Measurements from ENCODE around the gene ZNF22. TPM values are rescaled to one million over a fixed set of nuclear protein-coding genes. Genes with fewer than 3 reads are reported as not detected.

ZNF22 gene
- total RNA-seq, 4 donors from 2014 or later, result 19.2 to 35.6 (median 27.1) TPM

DNA sequence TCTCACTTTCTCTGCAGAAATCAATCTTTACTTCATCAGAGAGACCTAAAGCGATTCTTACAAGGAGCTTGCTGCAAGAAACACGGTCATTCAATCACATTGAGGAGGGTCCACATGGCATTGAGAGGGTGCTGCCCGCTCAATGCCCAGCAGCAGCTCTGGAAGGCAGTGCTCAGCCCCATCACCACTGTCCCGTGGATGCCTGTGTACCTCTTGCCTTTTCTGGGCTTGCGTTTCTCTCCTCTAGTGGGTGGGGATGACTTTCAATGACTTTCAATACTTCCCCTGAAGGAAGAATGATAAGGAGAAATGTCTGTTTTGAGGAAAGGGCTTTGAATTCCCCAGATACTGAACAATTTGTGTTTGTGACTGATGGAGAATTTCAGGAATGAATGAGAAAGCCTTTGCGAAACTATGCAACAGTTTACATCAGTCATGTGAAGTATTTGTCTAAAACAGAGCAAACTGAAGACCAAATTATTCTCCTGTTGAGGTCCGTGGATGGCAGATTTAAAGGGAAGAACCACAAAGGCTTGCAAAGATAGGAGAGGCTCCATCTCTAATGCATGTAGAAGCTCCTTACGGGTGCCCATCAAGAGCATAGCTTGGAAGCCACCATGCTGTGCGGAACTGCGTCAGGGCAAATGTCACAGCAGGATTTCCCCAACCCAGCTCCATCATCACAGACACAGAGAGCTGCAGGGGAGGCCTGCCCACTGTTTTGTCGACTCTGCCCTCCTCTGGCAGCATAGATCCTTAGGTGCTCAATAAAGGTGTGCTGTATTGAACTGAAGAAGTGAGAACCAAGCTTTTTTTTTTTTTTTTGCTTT is 6.6 kb upstream of the ZNF22 start:
- ATAC-seq, result no peak
- no peak for TF ChIP-seq POLR2A (IDR thresholded peaks at IDR 0.05)
- TF ChIP-seq, protein P1, sequence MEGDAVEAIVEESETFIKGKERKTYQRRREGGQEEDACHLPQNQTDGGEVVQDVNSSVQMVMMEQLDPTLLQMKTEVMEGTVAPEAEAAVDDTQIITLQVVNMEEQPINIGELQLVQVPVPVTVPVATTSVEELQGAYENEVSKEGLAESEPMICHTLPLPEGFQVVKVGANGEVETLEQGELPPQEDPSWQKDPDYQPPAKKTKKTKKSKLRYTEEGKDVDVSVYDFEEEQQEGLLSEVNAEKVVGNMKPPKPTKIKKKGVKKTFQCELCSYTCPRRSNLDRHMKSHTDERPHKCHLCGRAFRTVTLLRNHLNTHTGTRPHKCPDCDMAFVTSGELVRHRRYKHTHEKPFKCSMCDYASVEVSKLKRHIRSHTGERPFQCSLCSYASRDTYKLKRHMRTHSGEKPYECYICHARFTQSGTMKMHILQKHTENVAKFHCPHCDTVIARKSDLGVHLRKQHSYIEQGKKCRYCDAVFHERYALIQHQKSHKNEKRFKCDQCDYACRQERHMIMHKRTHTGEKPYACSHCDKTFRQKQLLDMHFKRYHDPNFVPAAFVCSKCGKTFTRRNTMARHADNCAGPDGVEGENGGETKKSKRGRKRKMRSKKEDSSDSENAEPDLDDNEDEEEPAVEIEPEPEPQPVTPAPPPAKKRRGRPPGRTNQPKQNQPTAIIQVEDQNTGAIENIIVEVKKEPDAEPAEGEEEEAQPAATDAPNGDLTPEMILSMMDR (IDR thresholded peaks at IDR 0.05), result no peak
- no peak for TF ChIP-seq POLR2AphosphoS5 (IDR thresholded peaks at IDR 0.05)
- TF ChIP-seq EP300 (IDR thresholded peaks at IDR 0.05), result no peak
- Histone ChIP-seq H3K4me3 (no peak overlapping the region), H3K27me3 (no peaks in the 10 kb centered on the region), H3K4me1 (peaks cover 10 to 99% (median 37%) of the 10 kb centered on the region in 3 donors), H3K36me3 (peaks cover 0 to 49% of the 10 kb centered on the region in 2 donors), H3K9me3 (no peaks in the 10 kb centered on the region), H3K27ac (peak overlapping the region in 3 of 4 donors; percentile 44 to 95 (median 94))
- WGBS, 2 donors (ENCODE audit: low coverage in 1 of 2), result 65 to 66% methylated on average over 4 to 6 of the region's 11 CpGs

DNA sequence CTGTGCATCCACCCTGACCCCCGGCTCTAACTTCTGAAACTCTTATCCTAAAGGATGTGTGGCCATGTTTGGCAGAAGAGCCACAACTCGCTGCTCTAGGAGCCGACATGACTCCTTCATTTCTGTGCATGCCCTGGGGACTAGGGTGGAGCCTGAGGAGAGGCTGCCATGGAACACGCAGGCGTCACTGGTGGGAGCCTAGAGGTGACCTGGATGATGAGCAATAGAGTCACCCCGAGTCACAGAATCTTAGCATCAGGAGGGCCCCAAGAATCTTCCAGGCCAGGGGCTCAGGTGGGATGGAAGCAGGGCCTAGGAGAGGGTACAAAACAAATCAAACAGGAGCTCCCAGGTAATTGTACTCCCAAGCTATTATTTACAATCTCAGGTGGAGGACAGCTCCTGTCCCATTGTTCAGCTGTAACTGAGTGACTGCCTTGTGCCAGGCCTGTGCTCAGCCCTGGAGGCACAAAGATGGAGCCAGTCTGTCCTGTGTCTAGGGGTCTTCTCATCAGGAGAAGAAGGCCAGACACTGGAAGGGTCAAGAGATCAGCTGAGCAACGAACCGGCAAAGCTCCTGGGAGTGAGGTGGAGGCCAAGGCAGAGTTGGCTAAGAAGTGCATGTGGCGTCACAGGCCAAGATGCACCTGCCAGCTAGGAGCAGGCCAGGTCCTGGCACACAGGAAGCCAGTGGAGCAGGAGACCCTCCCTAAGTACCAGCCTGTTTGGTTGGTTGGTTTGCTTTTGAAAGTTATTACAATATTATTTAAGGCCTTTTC is 5.8 kb upstream of the ZNF22 start:
- Histone ChIP-seq H3K4me3 (no peak overlapping the region), H3K27ac (peak overlapping the region; percentile 74 to 97 (median 94)), H3K4me1 (peaks cover 10 to 100% (median 40%) of the 10 kb centered on the region in 3 donors), H3K36me3 (peaks cover 0 to 41% of the 10 kb centered on the region in 2 donors), H3K27me3 (no peaks in the 10 kb centered on the region), H3K9me3 (no peaks in the 10 kb centered on the region)
- 67% methylated on average over 5 of the region's 9 CpGs; no CpG with 5 or more reads in 1 of the 2 donors for WGBS, 2 donors (ENCODE audit: low coverage in 1 of 2)
- TF ChIP-seq, protein P1 (IDR thresholded peaks at IDR 0.05), result no peak
- TF ChIP-seq POLR2AphosphoS5 (IDR thresholded peaks at IDR 0.05) (no peak), EP300 (IDR thresholded peaks at IDR 0.05) (no peak), POLR2A (IDR thresholded peaks at IDR 0.05) (no peak)
- ATAC-seq, result no peak

DNA sequence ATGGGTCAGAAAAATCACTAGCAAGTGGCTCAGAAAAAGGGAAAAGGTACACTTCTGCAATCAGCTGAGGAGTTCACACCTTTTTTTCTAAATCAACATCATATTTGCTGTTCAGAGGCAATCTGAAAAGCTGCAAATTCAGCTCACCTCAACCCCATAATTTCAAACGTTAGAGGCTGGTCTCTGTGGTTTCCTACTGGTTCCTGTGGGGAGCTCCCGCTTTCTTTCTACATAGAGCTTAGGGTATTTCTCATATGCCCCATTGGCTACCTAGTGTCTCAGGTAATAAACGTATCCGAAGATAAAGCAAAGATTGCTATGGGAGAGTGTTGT is 5.2 kb upstream of the ZNF22 start:
- Histone ChIP-seq H3K4me1 (peaks cover 10 to 100% (median 39%) of the 10 kb centered on the region in 3 donors), H3K9me3 (no peaks in the 10 kb centered on the region), H3K36me3 (peaks cover 0 to 35% of the 10 kb centered on the region in 2 donors), H3K27ac (peak overlapping the region; percentile 74 to 97 (median 94)), H3K27me3 (no peaks in the 10 kb centered on the region), H3K4me3 (no peak overlapping the region)
- no peak for ATAC-seq
- WGBS, 2 donors (ENCODE audit: low coverage in 1 of 2), result 10 to 33% methylated on average over 1 to 2 of the region's 4 CpGs
- TF ChIP-seq POLR2AphosphoS5 (IDR thresholded peaks at IDR 0.05), result no peak
- TF ChIP-seq EP300 (IDR thresholded peaks at IDR 0.05), result no peak
- TF ChIP-seq, protein P1 (IDR thresholded peaks at IDR 0.05), result no peak
- TF ChIP-seq POLR2A (IDR thresholded peaks at IDR 0.05), result no peak

DNA sequence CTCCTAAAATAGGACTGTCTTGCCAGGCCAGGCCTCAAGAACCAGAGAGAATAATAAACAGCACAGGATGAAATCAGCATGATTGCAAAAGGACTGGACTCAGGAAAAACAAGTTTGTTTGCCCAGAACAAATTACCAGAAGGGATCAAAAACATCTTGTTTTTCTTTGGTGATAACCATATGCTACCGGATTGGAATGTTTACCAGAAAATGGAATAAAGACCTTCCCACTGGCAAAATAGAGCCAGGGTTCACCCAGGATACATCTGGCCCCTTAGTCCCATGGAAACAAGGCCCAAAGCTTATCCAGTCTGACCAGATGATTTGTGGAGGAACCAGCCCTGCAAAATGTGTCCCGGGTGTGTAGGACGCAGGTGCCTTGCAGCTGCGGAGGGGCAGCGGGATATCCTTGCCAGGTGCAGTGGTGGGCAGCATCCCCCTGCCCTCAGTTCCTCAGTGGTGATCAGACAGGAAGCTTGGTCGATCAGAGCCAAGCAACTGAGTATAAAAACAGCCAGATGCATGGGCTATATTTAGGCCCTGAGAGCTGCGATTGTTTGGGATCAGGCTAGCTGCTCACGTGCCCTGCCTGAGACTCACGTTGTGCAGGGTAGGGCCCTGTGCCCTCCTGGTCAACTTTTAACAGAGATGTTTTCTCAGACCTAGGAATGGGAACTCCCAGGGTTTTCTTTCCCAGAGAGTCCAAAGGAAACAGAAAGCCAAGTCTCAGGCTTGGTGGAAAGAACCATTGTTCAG is 4.6 kb upstream of the ZNF22 start:
- 0 to 6% methylated on average over 2 to 4 of the region's 9 CpGs for WGBS, 2 donors (ENCODE audit: low coverage in 1 of 2)
- peaks cover 10 to 96% (median 36%) of the 10 kb centered on the region in 3 donors for H3K4me1 ChIP-seq
- peaks cover 0 to 30% of the 10 kb centered on the region in 2 donors for H3K36me3 ChIP-seq
- ATAC-seq, result peak; percentile 62
- no peaks in the 10 kb centered on the region for H3K27me3 ChIP-seq
- H3K9me3 ChIP-seq, result no peaks in the 10 kb centered on the region
- TF ChIP-seq POLR2A (IDR thresholded peaks at IDR 0.05), result no peak
- TF ChIP-seq POLR2AphosphoS5 (IDR thresholded peaks at IDR 0.05), result peak; percentile 94
- TF ChIP-seq, protein P1 (IDR thresholded peaks at IDR 0.05), result no peak
- H3K4me3 ChIP-seq, result peak overlapping the region in 1 of 2 donors; percentile 1
- peak overlapping the region; percentile 74 to 97 (median 94) for H3K27ac ChIP-seq

Data from gastroesophageal sphincter (tissue), 4 donors.